Measurements from ENCODE around the gene TOX2.

TOX2 gene

GRCh38 chr20:43977962-43978361 lies 63.3 kb downstream of the TOX2 start:
- DNase-seq = no peak

- no peak for DNase-seq
These were observed 65.0 kb downstream of the TOX2 start for GRCh38 chr20:43979576-43980105.

GRCh38 chr20:43981540-43981939 lies 66.9 kb downstream of the TOX2 start:
- DNase-seq = no peak

- DNase-seq = no peak
These were observed 67.4 kb downstream of the TOX2 start for GRCh38 chr20:43982016-43982415.

GRCh38 chr20:43982886-43983285 lies 68.2 kb downstream of the TOX2 start:
- DNase-seq = no peak

- peak; percentile 62 for DNase-seq
These were observed 68.7 kb downstream of the TOX2 start for GRCh38 chr20:43983359-43983758.

GRCh38 chr20:43983904-43984361 lies 69.3 kb downstream of the TOX2 start:
- DNase-seq = no peak

- no peak for DNase-seq
These were observed 69.9 kb downstream of the TOX2 start for GRCh38 chr20:43984587-43984986.

GRCh38 chr20:43985121-43985520 lies 70.5 kb downstream of the TOX2 start:
- no peak for DNase-seq

GRCh38 chr20:43985608-43986316 lies 71.1 kb downstream of the TOX2 start:
- no peak for DNase-seq

GRCh38 chr20:43987018-43987417 lies 72.4 kb downstream of the TOX2 start:
- no peak for DNase-seq

GRCh38 chr20:43987531-43987930 lies 72.9 kb downstream of the TOX2 start:
- DNase-seq = no peak

GRCh38 chr20:43988451-43988850 lies 73.8 kb downstream of the TOX2 start:
- DNase-seq = no peak

- DNase-seq = no peak
These were observed 74.2 kb downstream of the TOX2 start for GRCh38 chr20:43988867-43989266.

GRCh38 chr20:43991261-43991660 lies 76.6 kb downstream of the TOX2 start:
- DNase-seq = no peak

GRCh38 chr20:43991982-43992381 lies 77.3 kb downstream of the TOX2 start:
- no peak for DNase-seq

GRCh38 chr20:43992885-43993284 lies 78.2 kb downstream of the TOX2 start:
- DNase-seq = no peak

- no peak for DNase-seq
These were observed 78.9 kb downstream of the TOX2 start for GRCh38 chr20:43993560-43993959.

GRCh38 chr20:43994486-43995100 lies 79.9 kb downstream of the TOX2 start:
- no peak for DNase-seq

- no peak for DNase-seq
These were observed 81.0 kb downstream of the TOX2 start for GRCh38 chr20:43995645-43996044.

GRCh38 chr20:43996240-43996930 lies 81.7 kb downstream of the TOX2 start:
- DNase-seq = no peak

- DNase-seq = no peak
These were observed 85.2 kb downstream of the TOX2 start for GRCh38 chr20:43999848-44000247.

- DNase-seq = peak; percentile 33
These were observed 87.3 kb downstream of the TOX2 start for GRCh38 chr20:44001667-44002596.

All from activated CD4-positive, alpha-beta T cell treated with anti-CD3 and anti-CD28 coated beads, Interleukin-2, amount 50 U/mL, for 16 hours (primary cell).